ENCODE measurements around the gene AKAP8L. TPM values are rescaled to one million over a fixed set of nuclear protein-coding genes. Genes with fewer than 3 reads are reported as not detected.

AKAP8L gene
- total and polyA plus RNA-seq, 10 of the 15 experiments (the other 5 are each of a cell fraction or from before 2014, with no cell fraction given): 0.66 to 64.3 (median 40.0) TPM

DNA sequence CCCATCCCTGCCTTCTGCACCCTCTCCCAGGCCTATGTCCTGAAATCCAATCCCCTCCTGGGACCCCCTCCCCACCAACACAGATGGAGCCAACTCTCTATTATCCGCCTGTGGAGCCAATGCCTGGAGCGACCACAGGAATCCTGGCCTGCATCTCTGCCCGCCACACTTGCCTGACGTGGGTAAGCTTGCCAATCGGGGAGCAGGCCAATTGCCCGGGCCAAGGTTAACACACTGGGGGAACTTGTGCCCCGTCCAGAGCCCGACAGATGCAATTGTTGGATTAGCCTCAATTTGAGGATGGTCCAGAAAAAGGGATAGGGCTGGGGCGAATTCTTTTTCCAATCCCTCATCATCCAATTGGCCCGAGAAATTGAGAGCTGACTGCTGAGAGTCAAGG, 25.1 kb upstream of the AKAP8L start:
- in situ Hi-C loops (cut with MboI): no loop called here
- Histone ChIP-seq H3K9ac (ENCODE audit: control insufficient read depth, insufficient read depth, low read length) (no peak overlapping the region), H3K79me2 (ENCODE audit: control insufficient read depth, insufficient read depth, low read length) (no peaks in the 10 kb centered on the region), H3K9me3 (replicated peaks; ENCODE audit: control insufficient read depth, insufficient read depth, low read length) (no peaks in the 10 kb centered on the region), H2AFZ (ENCODE audit: control insufficient read depth, low read depth, low read length) (no peak overlapping the region), H3K4me1 (ENCODE audit: control insufficient read depth, insufficient read depth, low read length) (peaks cover 2% of the 10 kb centered on the region), H3K36me3 (ENCODE audit: control insufficient read depth in 2 of 2, insufficient read depth in 2 of 2, low read length in 1 of 2) (no peaks in the 10 kb centered on the region), H3K27me3 (replicated peaks in 1 of 2; ENCODE audit: control insufficient read depth in 2 of 2, insufficient read depth in 2 of 2, low read length in 1 of 2) (no peaks in the 10 kb centered on the region), H3K4me2 (ENCODE audit: control insufficient read depth, insufficient read depth) (no peak overlapping the region), H4K20me1 (ENCODE audit: control insufficient read depth, insufficient read depth) (no peaks in the 10 kb centered on the region), H3K4me3 (no peak overlapping the region), H3K27ac (ENCODE audit: control insufficient read depth, insufficient read depth) (no peak overlapping the region)
- intact Hi-C loops (cut with micrococcal nuclease; ENCODE audit: unreplicated experiment): no loop called here
- WGBS (ENCODE audit: insufficient coverage, insufficient replicate concordance, low lambda C conversion rate, missing lambda C conversion rate): 75% methylated on average over 10 of the region's 10 CpGs
- FAIRE-seq (no peak), DNase-seq (ENCODE audit: low read depth, low spot score) (no peak), ATAC-seq (no peak)
- POLR2A ChIA-PET: no interaction called here
- BruUV-seq (replicated peaks): no TSS peak
- RAD21 ChIA-PET (ENCODE audit: unreplicated experiment): no interaction called here
- SMC1A ChIA-PET (ENCODE audit: uncharacterized antibody, unreplicated experiment): no interaction called here
- CTCF ChIA-PET: no interaction called here
- TF ChIP-seq MEF2A (IDR thresholded peaks at IDR 0.05; ENCODE audit: insufficient read depth, low read depth, low read length) (no peak), BACH1 (IDR thresholded peaks at IDR 0.05; ENCODE audit: borderline replicate concordance) (no peak), ZBTB4 (CRISPR knock-in tag; IDR thresholded peaks at IDR 0.05) (no peak), RAD21 (IDR thresholded peaks at IDR 0.05; ENCODE audit: insufficient read depth, low read depth, low read length) (no peak), SIN3A (IDR thresholded peaks at IDR 0.05; ENCODE audit: low read depth, low read length) (no peak), SREBF1 (IDR thresholded peaks at IDR 0.05; ENCODE audit: low read length) (no peak), ASH2L (IDR thresholded peaks at IDR 0.05; ENCODE audit: borderline replicate concordance, low read depth) (no peak), FOS (IDR thresholded peaks at IDR 0.05; ENCODE audit: borderline replicate concordance, extremely low read depth, insufficient read length) (no peak), MAX (IDR thresholded peaks at IDR 0.05; ENCODE audit: low read depth, low read length) (no peak), BHLHE40 (IDR thresholded peaks at IDR 0.05; ENCODE audit: borderline replicate concordance in 1 of 2, low read depth in 2 of 2, low read length in 1 of 2) (no peak), NR2C2 (IDR thresholded peaks at IDR 0.05; ENCODE audit: borderline replicate concordance, control insufficient read depth, insufficient read length, low read depth) (no peak)
- TF ChIP-seq, protein P1, sequence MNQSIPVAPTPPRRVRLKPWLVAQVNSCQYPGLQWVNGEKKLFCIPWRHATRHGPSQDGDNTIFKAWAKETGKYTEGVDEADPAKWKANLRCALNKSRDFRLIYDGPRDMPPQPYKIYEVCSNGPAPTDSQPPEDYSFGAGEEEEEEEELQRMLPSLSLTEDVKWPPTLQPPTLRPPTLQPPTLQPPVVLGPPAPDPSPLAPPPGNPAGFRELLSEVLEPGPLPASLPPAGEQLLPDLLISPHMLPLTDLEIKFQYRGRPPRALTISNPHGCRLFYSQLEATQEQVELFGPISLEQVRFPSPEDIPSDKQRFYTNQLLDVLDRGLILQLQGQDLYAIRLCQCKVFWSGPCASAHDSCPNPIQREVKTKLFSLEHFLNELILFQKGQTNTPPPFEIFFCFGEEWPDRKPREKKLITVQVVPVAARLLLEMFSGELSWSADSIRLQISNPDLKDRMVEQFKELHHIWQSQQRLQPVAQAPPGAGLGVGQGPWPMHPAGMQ (IDR thresholded peaks at IDR 0.05; ENCODE audit: borderline replicate concordance): no peak
- TF ChIP-seq, protein P2, sequence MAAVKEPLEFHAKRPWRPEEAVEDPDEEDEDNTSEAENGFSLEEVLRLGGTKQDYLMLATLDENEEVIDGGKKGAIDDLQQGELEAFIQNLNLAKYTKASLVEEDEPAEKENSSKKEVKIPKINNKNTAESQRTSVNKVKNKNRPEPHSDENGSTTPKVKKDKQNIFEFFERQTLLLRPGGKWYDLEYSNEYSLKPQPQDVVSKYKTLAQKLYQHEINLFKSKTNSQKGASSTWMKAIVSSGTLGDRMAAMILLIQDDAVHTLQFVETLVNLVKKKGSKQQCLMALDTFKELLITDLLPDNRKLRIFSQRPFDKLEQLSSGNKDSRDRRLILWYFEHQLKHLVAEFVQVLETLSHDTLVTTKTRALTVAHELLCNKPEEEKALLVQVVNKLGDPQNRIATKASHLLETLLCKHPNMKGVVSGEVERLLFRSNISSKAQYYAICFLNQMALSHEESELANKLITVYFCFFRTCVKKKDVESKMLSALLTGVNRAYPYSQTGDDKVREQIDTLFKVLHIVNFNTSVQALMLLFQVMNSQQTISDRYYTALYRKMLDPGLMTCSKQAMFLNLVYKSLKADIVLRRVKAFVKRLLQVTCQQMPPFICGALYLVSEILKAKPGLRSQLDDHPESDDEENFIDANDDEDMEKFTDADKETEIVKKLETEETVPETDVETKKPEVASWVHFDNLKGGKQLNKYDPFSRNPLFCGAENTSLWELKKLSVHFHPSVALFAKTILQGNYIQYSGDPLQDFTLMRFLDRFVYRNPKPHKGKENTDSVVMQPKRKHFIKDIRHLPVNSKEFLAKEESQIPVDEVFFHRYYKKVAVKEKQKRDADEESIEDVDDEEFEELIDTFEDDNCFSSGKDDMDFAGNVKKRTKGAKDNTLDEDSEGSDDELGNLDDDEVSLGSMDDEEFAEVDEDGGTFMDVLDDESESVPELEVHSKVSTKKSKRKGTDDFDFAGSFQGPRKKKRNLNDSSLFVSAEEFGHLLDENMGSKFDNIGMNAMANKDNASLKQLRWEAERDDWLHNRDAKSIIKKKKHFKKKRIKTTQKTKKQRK (IDR thresholded peaks at IDR 0.05; ENCODE audit: low read depth, low read length): no peak
